Right atrium auricular region (tissue), 2 donors: ENCODE data around the gene FAM118A. TPM values are rescaled to one million over a fixed set of nuclear protein-coding genes. Genes with fewer than 3 reads are reported as not detected.

ENCODE experiments used
- DNase-seq: peaks from one replicate; pipeline ENCODE4 v3.0.0-alpha.2; 2019; ENCODE audit warnings: low spot score
- H3K27ac ChIP-seq, 2 donors: fragments of 200-600 bp; sonication (generic); 1 replicate in 1 of 2; 2 replicates in 1 of 2; pipeline ENCODE4 v1.5.1; 2016 to 2019
- H3K27me3 ChIP-seq, 2 donors: fragments of 200-600 bp; sonication (generic); one replicate each; pipeline versions ENCODE4 v1.5.1 to v1.6.0; 2017 to 2019
- H3K36me3 ChIP-seq: fragments of 200-600 bp; sonication (generic); one replicate; pipeline ENCODE4 v1.5.1; 2016
- H3K4me1 ChIP-seq, 2 donors: fragments of 200-600 bp; sonication (generic); one replicate each; pipeline versions ENCODE4 v1.5.1 to v1.6.0; 2017 to 2019
- H3K4me3 ChIP-seq, 2 donors: fragments of 200-600 bp; sonication (generic); 1 replicate in 1 of 2; 2 replicates in 1 of 2; pipeline ENCODE4 v1.5.1; 2017 to 2019; ENCODE audit warnings: mild to moderate bottlenecking in 1 of 2, moderate library complexity in 1 of 2
- H3K9me3 ChIP-seq, 2 donors: fragments of 200-600 bp; sonication (generic); one replicate each; pipeline ENCODE4 v1.5.1; 2019
- total RNA-seq, 2 donors: library from RNA; depleted of rRNA; stranded (reverse); fragments of >200 nt; gene quantifications; one replicate each; pipeline ENCODE4 v1.1.0, GENCODE V29; 2016
- TF ChIP-seq, protein P1 (sequence below), 2 donors: fragments of 200-600 bp; sonication (generic); IDR thresholded peaks; one replicate each; pipeline ENCODE4 v1.5.1; 2019; ENCODE audit warnings: antibody characterized with exemption in 2 of 2

The FAM118A gene
- total RNA-seq, 2 donors from 2014 or later = 11.6 to 12.4 TPM

DNA sequence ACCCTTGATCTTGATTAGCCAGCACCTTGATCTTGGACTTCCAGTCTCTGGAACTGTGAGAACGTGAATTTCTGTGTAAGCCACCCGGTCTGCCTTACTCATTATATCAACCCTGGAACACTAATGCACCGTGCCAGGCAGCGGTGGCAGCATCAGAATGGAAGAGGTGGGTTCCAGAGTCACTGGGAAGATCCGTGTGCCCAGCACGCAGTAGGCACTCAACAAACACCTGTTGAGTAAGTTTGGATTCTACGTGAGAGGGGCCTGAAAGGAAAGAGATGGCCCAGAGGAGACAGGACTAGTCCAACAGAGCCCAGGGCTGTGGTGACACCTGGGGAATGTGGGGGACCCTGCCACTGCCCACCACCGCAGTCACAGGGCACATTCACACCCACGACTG, 31.6 kb upstream of the FAM118A start:
- Histone ChIP-seq H3K27me3 (no peaks in the 10 kb centered on the region), H3K4me1 (peaks cover 0 to 17% of the 10 kb centered on the region in 2 donors), H3K36me3 (no peaks in the 10 kb centered on the region), H3K27ac (no peak overlapping the region), H3K4me3 (no peak overlapping the region), H3K9me3 (no peaks in the 10 kb centered on the region)
- DNase-seq = no peak
- TF ChIP-seq, protein P1, sequence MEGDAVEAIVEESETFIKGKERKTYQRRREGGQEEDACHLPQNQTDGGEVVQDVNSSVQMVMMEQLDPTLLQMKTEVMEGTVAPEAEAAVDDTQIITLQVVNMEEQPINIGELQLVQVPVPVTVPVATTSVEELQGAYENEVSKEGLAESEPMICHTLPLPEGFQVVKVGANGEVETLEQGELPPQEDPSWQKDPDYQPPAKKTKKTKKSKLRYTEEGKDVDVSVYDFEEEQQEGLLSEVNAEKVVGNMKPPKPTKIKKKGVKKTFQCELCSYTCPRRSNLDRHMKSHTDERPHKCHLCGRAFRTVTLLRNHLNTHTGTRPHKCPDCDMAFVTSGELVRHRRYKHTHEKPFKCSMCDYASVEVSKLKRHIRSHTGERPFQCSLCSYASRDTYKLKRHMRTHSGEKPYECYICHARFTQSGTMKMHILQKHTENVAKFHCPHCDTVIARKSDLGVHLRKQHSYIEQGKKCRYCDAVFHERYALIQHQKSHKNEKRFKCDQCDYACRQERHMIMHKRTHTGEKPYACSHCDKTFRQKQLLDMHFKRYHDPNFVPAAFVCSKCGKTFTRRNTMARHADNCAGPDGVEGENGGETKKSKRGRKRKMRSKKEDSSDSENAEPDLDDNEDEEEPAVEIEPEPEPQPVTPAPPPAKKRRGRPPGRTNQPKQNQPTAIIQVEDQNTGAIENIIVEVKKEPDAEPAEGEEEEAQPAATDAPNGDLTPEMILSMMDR (IDR thresholded peaks at IDR 0.05) = no peak

DNA sequence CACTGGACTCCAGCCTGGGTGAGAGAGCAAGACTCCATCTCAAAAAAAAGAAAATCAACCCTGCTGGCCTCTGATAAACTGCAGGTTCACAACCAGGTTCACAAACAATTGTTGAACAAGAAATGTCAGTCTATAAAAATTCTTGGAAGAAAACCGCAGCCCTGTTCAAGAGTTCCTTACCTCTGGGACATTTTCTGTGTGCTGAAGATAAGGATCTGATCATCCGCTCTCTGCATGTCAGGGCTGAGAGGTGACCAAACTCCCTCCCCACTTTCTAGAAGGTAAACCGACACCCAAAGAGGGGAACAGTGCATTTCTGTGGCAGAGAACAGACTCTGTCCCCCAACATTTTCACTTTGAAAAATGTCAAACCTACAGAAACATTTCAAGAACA, 29.1 kb upstream of the FAM118A start:
- H3K4me1 ChIP-seq = peaks cover 0 to 33% of the 10 kb centered on the region in 2 donors
- H3K27ac ChIP-seq = peak overlapping the region; percentile 27 to 51
- no peak overlapping the region for H3K4me3 ChIP-seq
- no peak for DNase-seq
- no peaks in the 10 kb centered on the region for H3K9me3 ChIP-seq
- TF ChIP-seq, protein P1 (IDR thresholded peaks at IDR 0.05) = no peak
- no peaks in the 10 kb centered on the region for H3K27me3 ChIP-seq
- no peaks in the 10 kb centered on the region for H3K36me3 ChIP-seq

DNA sequence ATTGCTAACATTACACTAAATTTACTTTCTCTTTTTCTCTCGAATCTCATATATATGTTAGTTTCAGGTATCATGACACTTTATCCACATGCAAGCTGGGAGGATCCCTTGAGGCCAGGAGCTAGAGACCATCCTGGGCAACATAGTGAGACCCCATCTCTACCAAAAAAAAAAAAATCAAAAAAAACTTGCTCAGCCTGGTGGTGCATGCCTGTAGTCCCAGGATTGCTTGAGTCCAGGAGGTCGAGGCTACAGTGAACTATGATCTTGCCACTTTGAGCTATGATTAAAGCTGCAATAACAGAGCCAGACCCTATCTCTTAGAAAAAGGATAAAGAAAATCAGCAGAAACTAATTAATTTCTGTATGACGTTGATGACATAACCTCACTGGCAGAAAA, 28.7 kb upstream of the FAM118A start:
- no peak overlapping the region for H3K27ac ChIP-seq

DNA sequence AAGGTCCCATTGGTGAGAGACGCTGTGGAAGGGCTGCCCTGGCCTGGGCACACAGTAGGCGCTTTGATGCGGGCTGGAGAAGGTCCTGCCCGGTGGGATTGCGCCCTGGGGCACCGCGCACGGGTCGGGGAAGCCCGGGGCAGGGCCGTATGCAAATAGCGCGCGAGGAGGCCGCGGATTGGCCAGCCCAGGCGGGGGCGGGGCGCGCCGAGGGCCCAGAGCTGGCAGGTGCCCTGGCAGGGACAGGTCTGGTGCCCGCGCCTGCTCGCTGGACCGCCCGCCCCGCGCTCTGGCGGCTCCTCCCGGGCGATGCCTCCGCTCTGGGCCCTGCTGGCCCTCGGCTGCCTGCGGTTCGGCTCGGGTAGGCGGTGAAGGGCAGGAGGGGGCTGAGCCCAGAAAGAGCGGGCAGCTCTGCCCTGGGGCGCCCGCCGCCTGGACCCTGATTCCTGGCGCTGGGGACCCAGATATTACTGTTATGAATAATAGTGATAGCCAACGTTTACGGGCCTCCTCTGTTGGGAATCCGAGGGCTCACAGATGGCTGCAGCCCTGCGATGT, 24.9 kb upstream of the FAM118A start, which contains the start of gene UPK3A:
TSS of gene UPK3A (plus strand) at position 245 of the 558 bp plus-strand sequence. CDS start at position 310, 65 bp downstream.
- DNase-seq = no peak
- H3K4me3 ChIP-seq = peak within 1 kb of the TSS; percentile 24 to 42
- H3K4me1 ChIP-seq = peaks cover 0 to 24% of the 10 kb centered on the region in 2 donors
- peak within 1 kb of the TSS; percentile 14 to 40 for H3K27ac ChIP-seq
- TF ChIP-seq, protein P1 (IDR thresholded peaks at IDR 0.05) = no peak
- H3K36me3 ChIP-seq = no peaks in the 10 kb centered on the region
- no peaks in the 10 kb centered on the region for H3K9me3 ChIP-seq
- H3K27me3 ChIP-seq = no peaks in the 10 kb centered on the region

More for the DNA sequence above, 28.7 kb upstream of the FAM118A start:
- DNase-seq = no peak
- Histone ChIP-seq H3K36me3 (no peaks in the 10 kb centered on the region), H3K4me1 (peaks cover 0 to 33% of the 10 kb centered on the region in 2 donors), H3K4me3 (no peak overlapping the region), H3K9me3 (no peaks in the 10 kb centered on the region), H3K27me3 (no peaks in the 10 kb centered on the region)
- TF ChIP-seq, protein P1 (IDR thresholded peaks at IDR 0.05) = no peak

DNA sequence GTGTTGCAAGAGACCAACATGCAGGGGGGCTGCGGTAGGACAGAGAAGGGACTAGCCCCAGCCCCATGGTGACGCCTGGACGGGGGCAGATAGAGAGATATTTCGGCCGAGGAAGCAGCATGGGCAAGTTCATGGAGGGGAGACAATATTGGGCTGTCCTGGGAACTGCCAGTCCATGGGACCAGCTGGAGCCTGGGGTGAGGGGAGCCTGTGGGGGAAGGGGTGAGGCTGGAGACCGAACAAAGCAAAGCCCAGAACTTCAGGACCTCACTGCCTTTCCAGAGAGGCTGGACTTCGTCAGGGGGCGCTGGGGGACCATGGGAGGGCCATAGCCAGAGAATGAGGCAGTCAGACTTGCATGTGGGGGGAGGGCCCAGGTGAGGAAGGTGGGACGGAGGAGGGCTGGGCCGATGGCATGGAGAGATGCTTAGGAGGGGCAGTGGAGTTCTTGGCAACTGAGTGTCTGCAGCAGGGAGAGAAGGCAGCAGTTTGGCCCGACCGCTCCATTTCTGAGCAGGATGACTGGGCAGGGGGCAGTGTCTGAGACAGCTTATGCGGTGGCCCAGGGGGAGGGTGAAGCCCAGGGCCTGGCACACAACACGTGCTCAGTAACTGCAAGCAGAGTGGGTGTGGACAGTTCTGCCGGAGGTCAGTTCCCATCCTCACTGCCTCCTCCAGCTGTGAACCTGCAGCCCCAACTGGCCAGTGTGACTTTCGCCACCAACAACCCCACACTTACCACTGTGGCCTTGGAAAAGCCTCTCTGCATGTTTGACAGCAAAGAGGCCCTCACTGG, 24.3 kb upstream of the FAM118A start:
- no peak for DNase-seq

More for the DNA sequence above, 24.3 kb upstream of the FAM118A start:
- Histone ChIP-seq H3K27ac (peak overlapping the region; percentile 14 to 40), H3K36me3 (no peaks in the 10 kb centered on the region), H3K4me1 (peaks cover 0 to 17% of the 10 kb centered on the region in 2 donors), H3K9me3 (no peaks in the 10 kb centered on the region), H3K27me3 (no peaks in the 10 kb centered on the region), H3K4me3 (peak overlapping the region in 1 of 2 donors; percentile 42)
- TF ChIP-seq, protein P1 (IDR thresholded peaks at IDR 0.05) = no peak
